Subcutaneous adipose tissue (tissue), 4 donors: ENCODE results near the gene MAP3K5. TPM values are rescaled to one million over a fixed set of nuclear protein-coding genes. Genes with fewer than 3 reads are reported as not detected.

ENCODE experiments used
- total RNA-seq, 4 donors: library from RNA; depleted of rRNA; stranded (reverse); fragments of >200 nt; gene quantifications; one replicate each; pipeline ENCODE4 v1.1.0, GENCODE V29; 2016
- TF ChIP-seq, protein P1 (sequence below): fragments of 450-650 bp; IDR thresholded peaks from one replicate; pipeline ENCODE4 v1.5.1; 2016; ENCODE audit warnings: low read depth, mild to moderate bottlenecking, control low read depth, antibody characterized with exemption, moderate library complexity

The MAP3K5 gene
- total RNA-seq, 4 donors from 2014 or later = 20.9 to 44.0 (median 37.1) TPM

GRCh38 chr6:136618086-136618485 is 174.2 kb downstream of the MAP3K5 start:
- TF ChIP-seq, protein P1, sequence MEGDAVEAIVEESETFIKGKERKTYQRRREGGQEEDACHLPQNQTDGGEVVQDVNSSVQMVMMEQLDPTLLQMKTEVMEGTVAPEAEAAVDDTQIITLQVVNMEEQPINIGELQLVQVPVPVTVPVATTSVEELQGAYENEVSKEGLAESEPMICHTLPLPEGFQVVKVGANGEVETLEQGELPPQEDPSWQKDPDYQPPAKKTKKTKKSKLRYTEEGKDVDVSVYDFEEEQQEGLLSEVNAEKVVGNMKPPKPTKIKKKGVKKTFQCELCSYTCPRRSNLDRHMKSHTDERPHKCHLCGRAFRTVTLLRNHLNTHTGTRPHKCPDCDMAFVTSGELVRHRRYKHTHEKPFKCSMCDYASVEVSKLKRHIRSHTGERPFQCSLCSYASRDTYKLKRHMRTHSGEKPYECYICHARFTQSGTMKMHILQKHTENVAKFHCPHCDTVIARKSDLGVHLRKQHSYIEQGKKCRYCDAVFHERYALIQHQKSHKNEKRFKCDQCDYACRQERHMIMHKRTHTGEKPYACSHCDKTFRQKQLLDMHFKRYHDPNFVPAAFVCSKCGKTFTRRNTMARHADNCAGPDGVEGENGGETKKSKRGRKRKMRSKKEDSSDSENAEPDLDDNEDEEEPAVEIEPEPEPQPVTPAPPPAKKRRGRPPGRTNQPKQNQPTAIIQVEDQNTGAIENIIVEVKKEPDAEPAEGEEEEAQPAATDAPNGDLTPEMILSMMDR = no peak

DNA sequence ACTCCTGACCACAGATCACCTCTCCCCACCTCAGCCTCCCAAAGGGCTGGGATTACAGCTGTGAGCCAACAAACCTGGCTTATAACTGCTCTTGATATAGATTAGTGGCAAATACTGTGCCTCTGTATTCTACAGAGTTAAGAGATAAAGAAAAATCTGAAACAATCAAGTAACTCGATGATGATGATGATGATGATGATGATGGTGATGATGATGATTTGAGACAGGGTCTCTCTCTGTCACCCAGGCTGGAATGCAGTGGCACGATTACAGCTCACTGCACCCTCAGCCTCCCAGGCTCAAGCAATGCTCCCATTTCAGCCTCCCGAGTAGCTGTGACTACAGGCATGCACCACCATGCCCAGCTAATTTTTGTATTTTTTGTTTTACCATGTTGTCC is 175.8 kb downstream of the MAP3K5 start:
- TF ChIP-seq, protein P1 = no peak

DNA sequence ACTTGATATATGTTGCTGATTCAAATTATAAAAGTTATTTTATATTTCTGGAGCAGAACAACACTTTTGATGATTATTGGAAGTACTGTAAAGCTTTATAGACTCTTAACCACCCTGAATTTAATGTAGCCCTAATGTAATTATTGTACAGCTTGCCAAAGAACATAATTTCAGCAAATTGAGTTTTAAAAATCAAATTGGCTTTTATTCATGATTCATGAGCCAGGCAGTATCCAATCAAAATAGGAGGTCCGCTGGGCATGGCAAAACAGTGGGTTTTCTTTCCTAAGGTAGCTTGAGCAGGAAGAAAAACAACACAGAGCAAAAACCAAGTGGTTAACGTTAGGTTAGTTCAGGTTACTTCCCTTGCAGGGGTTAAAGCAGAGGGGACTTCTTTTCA is 177.3 kb downstream of the MAP3K5 start:
- TF ChIP-seq, protein P1 = no peak

- TF ChIP-seq, protein P1 = no peak
Measured at GRCh38 chr6:136614350-136614749, 177.9 kb downstream of the MAP3K5 start.

GRCh38 chr6:136613477-136613876 is 178.8 kb downstream of the MAP3K5 start:
- TF ChIP-seq, protein P1 = no peak

- TF ChIP-seq, protein P1 = no peak
Measured at GRCh38 chr6:136612666-136613389, 179.4 kb downstream of the MAP3K5 start.

DNA sequence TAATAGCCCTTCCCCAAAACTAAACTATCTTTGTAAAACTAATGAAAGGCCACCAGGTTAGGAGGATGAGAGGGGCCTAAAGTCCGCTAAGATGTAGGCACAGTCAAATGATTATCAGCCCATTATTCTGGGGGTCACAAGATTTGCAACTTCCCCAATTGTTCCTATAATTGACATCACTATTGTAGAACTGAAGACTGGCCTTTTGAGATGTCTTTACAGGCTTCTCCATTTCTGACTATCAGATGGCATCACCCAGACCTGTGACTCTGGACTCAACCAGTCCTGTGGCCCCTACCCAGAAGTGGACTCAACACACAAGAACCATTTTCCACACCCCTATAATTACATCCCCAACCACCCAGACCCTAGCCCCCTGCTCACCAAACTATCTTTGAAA is 180.5 kb downstream of the MAP3K5 start:
- TF ChIP-seq, protein P1 = no peak
